K562 (cell line): ENCODE measurements around the gene UPK2. TPM values are rescaled to one million over a fixed set of nuclear protein-coding genes. Genes with fewer than 3 reads are reported as not detected.

Source experiments
- EHMT2 ChIP-seq: fragments of 450-650 bp; IDR thresholded peaks from 2 replicates; pipeline ENCODE4 v1.6.1; 2018; ENCODE audit warnings: antibody characterized with exemption
- ELF4 ChIP-seq: fragments of 450-650 bp; formaldehyde crosslinking; IDR thresholded peaks from 2 replicates; pipeline ENCODE4 v1.4.0; 2022; ENCODE audit warnings: missing genetic modification characterization
- FOXP1 ChIP-seq: sonication (generic); formaldehyde crosslinking; IDR thresholded peaks from 2 replicates; pipeline ENCODE4 v1.8.0; 2022; ENCODE audit warnings: mild to moderate bottlenecking, missing genetic modification reagents
- ILK ChIP-seq: fragments of 450-650 bp; IDR thresholded peaks from 2 replicates; pipeline ENCODE4 v1.6.1; 2016; ENCODE audit warnings: missing genetic modification characterization, low read depth, mild to moderate bottlenecking, missing compliant biosample characterization, moderate library complexity, borderline replicate concordance
- KAT8 ChIP-seq: fragments of 450-650 bp; IDR thresholded peaks from 2 replicates; pipeline ENCODE4 v1.6.1; 2016; ENCODE audit warnings: low read depth, mild to moderate bottlenecking
- MLX ChIP-seq, 2 experiments: fragments of 450-650 bp in 1 of 2; sonication (generic) in 1 of 2; formaldehyde crosslinking; conservative IDR thresholded peaks; 2 replicates each; pipeline versions ENCODE4 v1.4.0 to v1.8.1; 2020 to 2022; ENCODE audit warnings: mild to moderate bottlenecking in 1 of 2, missing genetic modification reagents in 1 of 2
- MTA1 ChIP-seq: fragments of 450-650 bp; IDR thresholded peaks from 2 replicates; pipeline ENCODE4 v1.6.1; 2017; ENCODE audit warnings: borderline replicate concordance
- MTA3 ChIP-seq: fragments of 450-650 bp; formaldehyde crosslinking; IDR thresholded peaks from 2 replicates; pipeline ENCODE4 v1.6.1; 2017; ENCODE audit warnings: mild to moderate bottlenecking, borderline replicate concordance
- PHTF2 ChIP-seq: fragments of 250-450 bp; sonication (Bioruptor Pico); IDR thresholded peaks from 2 replicates; pipeline ENCODE4 v1.5.0; 2021; ENCODE audit warnings: mild to moderate bottlenecking
- RAD21 ChIP-seq, 2 experiments: fragments of 250-450 bp in 1 of 2; fragments of 450-650 bp in 1 of 2; sonication (Bioruptor Pico) in 1 of 2; formaldehyde crosslinking in 1 of 2; IDR thresholded peaks in 1 of 2; conservative IDR thresholded peaks in 1 of 2; 2 replicates each; pipeline versions ENCODE4 v1.4.0 to v1.8.0; 2020 to 2022; ENCODE audit warnings: mild to moderate bottlenecking in 2 of 2, moderate library complexity in 1 of 2
- RBFOX2 ChIP-seq: fragments of 200-400 bp; formaldehyde crosslinking; IDR thresholded peaks from 2 replicates; pipeline ENCODE4 v1.6.1; 2017; ENCODE audit warnings: low read depth, mild to moderate bottlenecking, low read length, moderate library complexity
- SIN3A ChIP-seq, 2 experiments: fragments of 150-350 bp in 1 of 2; IDR thresholded peaks; 2 replicates each; pipeline ENCODE4 v1.6.1; 2011 to 2016; ENCODE audit warnings: borderline replicate concordance in 2 of 2, low read depth in 2 of 2, low read length in 2 of 2, mild to moderate bottlenecking in 2 of 2, moderate library complexity in 2 of 2; ENCODE audit not compliant: control insufficient read depth in 1 of 2
- SMAD1 ChIP-seq: fragments of 150-350 bp; IDR thresholded peaks from 2 replicates; pipeline ENCODE4 v1.6.1; 2014; ENCODE audit warnings: low read length, low read depth; ENCODE audit not compliant: partially characterized antibody
- SNRNP70 ChIP-seq: fragments of 200-400 bp; formaldehyde crosslinking; optimal IDR thresholded peaks from 2 replicates; pipeline ENCODE3; 2017; ENCODE audit warnings: low read depth, low read length
- TAF15 ChIP-seq: fragments of 200-400 bp; formaldehyde crosslinking; IDR thresholded peaks from 2 replicates; pipeline ENCODE4 v1.6.1; 2017; ENCODE audit warnings: mild to moderate bottlenecking, low read depth, low read length, moderate library complexity
- TEAD1 ChIP-seq, 2 experiments: fragments of 450-650 bp in 1 of 2; sonication (generic) in 1 of 2; formaldehyde crosslinking; IDR thresholded peaks; 2 replicates each; pipeline versions ENCODE4 v1.4.0 to v1.8.0; 2020 to 2022; ENCODE audit warnings: mild to moderate bottlenecking in 2 of 2, missing genetic modification reagents in 1 of 2
- U2AF2 ChIP-seq: fragments of 200-400 bp; formaldehyde crosslinking; optimal IDR thresholded peaks from 2 replicates; pipeline ENCODE3; 2017; ENCODE audit warnings: low read depth, mild to moderate bottlenecking, low read length
- ZNF175 ChIP-seq: fragments of 200-800 bp; sonication (Bioruptor generic); IDR thresholded peaks from 2 replicates; pipeline ENCODE4 v1.6.1; 2016; ENCODE audit warnings: low read depth, mild to moderate bottlenecking, missing genetic modification characterization, missing compliant biosample characterization
- ZNF347 ChIP-seq: fragments of 450-650 bp; formaldehyde crosslinking; IDR thresholded peaks from 2 replicates; pipeline ENCODE4 v1.4.0; 2020; ENCODE audit warnings: low read depth, mild to moderate bottlenecking, moderate library complexity
- ZNF785 ChIP-seq: fragments of 250-450 bp; sonication (Bioruptor Pico); IDR thresholded peaks from 2 replicates; pipeline ENCODE4 v1.4.0; 2020; ENCODE audit warnings: mild to moderate bottlenecking
- polyA plus RNA-seq, 8 experiments: library from polyadenylated mRNA; depleted of rRNA in 4 of 8; stranded (reverse) in 5 of 8; unstranded in 3 of 8; fragments of >200 nt; fragmentation: Nextera tagmentation in 2 of 8; fragmentation: Illumina TruSeq in 1 of 8; extraction: Ambion mirVana in 2 of 8; extraction: Trizol in 1 of 8; gene quantifications; 2 replicates each; pipeline versions ENCODE4 v1.2.1 to v1.2.3, GENCODE V29; 2011 to 2014; ENCODE audit warnings: inconsistent platforms in 1 of 8, missing spikeins in 1 of 8
- total RNA-seq, 7 experiments: library from RNA; depleted of rRNA in 6 of 7; stranded (reverse); fragments of >200 nt in 6 of 7; fragmentation: Illumina TruSeq in 2 of 7; extraction: Trizol in 2 of 7; gene quantifications; 2 replicates each; pipeline versions ENCODE4 v1.2.1 to v1.2.3, GENCODE V29; 2011 to 2021; ENCODE audit warnings: low replicate concordance in 1 of 7
- TF ChIP-seq, protein P1 (sequence below): sonication (generic); formaldehyde crosslinking; IDR thresholded peaks from 2 replicates; pipeline ENCODE4 v1.5.0; 2020; ENCODE audit warnings: missing genetic modification reagents

Gene UPK2
- total and polyA plus RNA-seq, 9 of the 15 experiments (the other 6 are each of a cell fraction or from before 2014, with no cell fraction given), result not detected

- no peak for TF ChIP-seq ILK (tag)
- no peak for TF ChIP-seq RAD21 (CRISPR knock-in tag; conservative IDR thresholded peaks at IDR 0.05 in 1 of 2, IDR thresholded peaks at IDR 0.05 in 1 of 2)
- TF ChIP-seq ZNF347, result no peak
- TF ChIP-seq PHTF2, result no peak
- TF ChIP-seq ZNF785 (CRISPR knock-in tag), result no peak
- no peak for TF ChIP-seq EHMT2
- TF ChIP-seq, protein P1, sequence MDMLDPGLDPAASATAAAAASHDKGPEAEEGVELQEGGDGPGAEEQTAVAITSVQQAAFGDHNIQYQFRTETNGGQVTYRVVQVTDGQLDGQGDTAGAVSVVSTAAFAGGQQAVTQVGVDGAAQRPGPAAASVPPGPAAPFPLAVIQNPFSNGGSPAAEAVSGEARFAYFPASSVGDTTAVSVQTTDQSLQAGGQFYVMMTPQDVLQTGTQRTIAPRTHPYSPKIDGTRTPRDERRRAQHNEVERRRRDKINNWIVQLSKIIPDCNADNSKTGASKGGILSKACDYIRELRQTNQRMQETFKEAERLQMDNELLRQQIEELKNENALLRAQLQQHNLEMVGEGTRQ (CRISPR knock-in tag), result no peak
- peak in 1 of 2 experiments; percentile 80; a peak in 2 of 4 replicates for TF ChIP-seq TEAD1 (CRISPR knock-in tag; IDR thresholded peaks at IDR 0.05)
- no peak for TF ChIP-seq TAF15
- TF ChIP-seq MTA1, result peak; percentile 81
- TF ChIP-seq FOXP1 (CRISPR knock-in tag), result no peak
- TF ChIP-seq SNRNP70, result no peak
- peak; percentile 60 for TF ChIP-seq RBFOX2
- TF ChIP-seq SMAD1, result no peak
- no peak for TF ChIP-seq MLX (CRISPR knock-in tag; conservative IDR thresholded peaks at IDR 0.05)
- TF ChIP-seq SIN3A (IDR thresholded peaks at IDR 0.05; ENCODE audit: borderline replicate concordance in 2 of 2, control insufficient read depth in 1 of 2, low read depth in 2 of 2, low read length in 2 of 2), result no peak
- no peak for TF ChIP-seq KAT8
- TF ChIP-seq MTA3, result no peak
- TF ChIP-seq ELF4, result no peak
- peak; percentile 81; the same call in 1 of the 2 replicates for TF ChIP-seq ZNF175 (CRISPR knock-in tag)
- no peak for TF ChIP-seq U2AF2
Measured at GRCh38 chr11:118911880-118912741, 44.0 kb upstream of the UPK2 start (continued).
